ENCODE measurements around the gene TACC2.

TACC2 gene

GRCh38 chr10:122135251-122136025, 146.5 kb downstream of the TACC2 start:
- no peak overlapping the region for H3K4me3 ChIP-seq (ENCODE audit: low read length)
- no peak for TF ChIP-seq ZNF274 (IDR thresholded peaks at IDR 0.05; ENCODE audit: low read depth, low read length)

- no peak for TF ChIP-seq ZNF274 (IDR thresholded peaks at IDR 0.05; ENCODE audit: low read depth, low read length)
- no peak overlapping the region for H3K4me3 ChIP-seq (ENCODE audit: low read length)
Measured at GRCh38 chr10:122138831-122139625, 150.1 kb downstream of the TACC2 start.

GRCh38 chr10:122139627-122140170, 150.7 kb downstream of the TACC2 start:
- H3K4me3 ChIP-seq (ENCODE audit: low read length) = no peak overlapping the region
- TF ChIP-seq ZNF274 (IDR thresholded peaks at IDR 0.05; ENCODE audit: low read depth, low read length) = no peak

GRCh38 chr10:122140461-122140902, 151.5 kb downstream of the TACC2 start:
- H3K4me3 ChIP-seq (ENCODE audit: low read length) = no peak overlapping the region
- no peak for TF ChIP-seq ZNF274 (IDR thresholded peaks at IDR 0.05; ENCODE audit: low read depth, low read length)

- no peak overlapping the region for H3K4me3 ChIP-seq (ENCODE audit: low read length)
- no peak for TF ChIP-seq ZNF274 (IDR thresholded peaks at IDR 0.05; ENCODE audit: low read depth, low read length)
Measured at GRCh38 chr10:122140941-122141623, 152.1 kb downstream of the TACC2 start.

GRCh38 chr10:122141821-122142640, 153.1 kb downstream of the TACC2 start:
- TF ChIP-seq ZNF274 (IDR thresholded peaks at IDR 0.05; ENCODE audit: low read depth, low read length) = no peak
- no peak overlapping the region for H3K4me3 ChIP-seq (ENCODE audit: low read length)

GRCh38 chr10:122142641-122143237, 153.8 kb downstream of the TACC2 start:
- no peak overlapping the region for H3K4me3 ChIP-seq (ENCODE audit: low read length)
- no peak for TF ChIP-seq ZNF274 (IDR thresholded peaks at IDR 0.05; ENCODE audit: low read depth, low read length)

GRCh38 chr10:122143238-122143841, 154.4 kb downstream of the TACC2 start:
- TF ChIP-seq ZNF274 (IDR thresholded peaks at IDR 0.05; ENCODE audit: low read depth, low read length) = no peak
- no peak overlapping the region for H3K4me3 ChIP-seq (ENCODE audit: low read length)

GRCh38 chr10:122144199-122144598, 155.2 kb downstream of the TACC2 start:
- no peak for TF ChIP-seq ZNF274 (IDR thresholded peaks at IDR 0.05; ENCODE audit: low read depth, low read length)
- H3K4me3 ChIP-seq (ENCODE audit: low read length) = no peak overlapping the region

GRCh38 chr10:122145113-122145512, 156.2 kb downstream of the TACC2 start:
- no peak overlapping the region for H3K4me3 ChIP-seq (ENCODE audit: low read length)
- no peak for TF ChIP-seq ZNF274 (IDR thresholded peaks at IDR 0.05; ENCODE audit: low read depth, low read length)

- no peak overlapping the region for H3K4me3 ChIP-seq (ENCODE audit: low read length)
- TF ChIP-seq ZNF274 (IDR thresholded peaks at IDR 0.05; ENCODE audit: low read depth, low read length) = no peak
Measured at GRCh38 chr10:122147663-122148062, 158.7 kb downstream of the TACC2 start.

- H3K4me3 ChIP-seq (ENCODE audit: low read length) = no peak overlapping the region
- TF ChIP-seq ZNF274 (IDR thresholded peaks at IDR 0.05; ENCODE audit: low read depth, low read length) = no peak
Measured at GRCh38 chr10:122148876-122149560, 160.1 kb downstream of the TACC2 start.

Data from GM08714 (cell line).